Dermis blood vessel endothelial cell (primary cell): ENCODE results near the gene C2CD2L. TPM values are rescaled to one million over a fixed set of nuclear protein-coding genes. Genes with fewer than 3 reads are reported as not detected.
"Not testable (repeated sequence)": the region's sequence is repeated elsewhere in the genome, so short reads cannot be mapped to it uniquely, and the experiment has no call there.

Experiments used
- DNase-seq: peaks from one replicate; pipeline ENCODE4 v3.0.0; 2010
- total RNA-seq: library from RNA; depleted of rRNA; stranded (reverse); fragments of >200 nt; gene quantifications from 2 replicates; pipeline ENCODE4 v1.2.3, GENCODE V29; 2014

The C2CD2L gene
- total RNA-seq, 1 donor from 2014 or later = 5.6 TPM

- DNase-seq = no peak
Observed at GRCh38 chr11:119116235-119116594, 9.1 kb downstream of the C2CD2L start.

GRCh38 chr11:119116601-119117000 lies 9.5 kb downstream of the C2CD2L start:
- DNase-seq = no peak

- DNase-seq = no peak
Observed at GRCh38 chr11:119117004-119117706, 10.0 kb downstream of the C2CD2L start.

GRCh38 chr11:119118227-119118626 lies 11.1 kb downstream of the C2CD2L start:
- DNase-seq = no peak

GRCh38 chr11:119118946-119119345 lies 11.8 kb downstream of the C2CD2L start:
- no peak for DNase-seq

GRCh38 chr11:119120639-119121007 lies 13.5 kb downstream of the C2CD2L start:
- DNase-seq = peak; percentile 24

GRCh38 chr11:119121008-119121810 lies 14.1 kb downstream of the C2CD2L start, which contains the start of gene HINFP:
Gene HINFP (plus strand): TSS chr11:119121580. CDS start chr11:119126945, 5,365 bp downstream.
- peak; percentile 100 for DNase-seq

GRCh38 chr11:119121811-119122124 lies 14.6 kb downstream of the C2CD2L start:
- no peak for DNase-seq

GRCh38 chr11:119125821-119126220 lies 18.7 kb downstream of the C2CD2L start:
- no peak for DNase-seq

GRCh38 chr11:119126675-119127268 lies 19.6 kb downstream of the C2CD2L start:
- DNase-seq = peak; percentile 45

GRCh38 chr11:119130662-119131061 lies 23.5 kb downstream of the C2CD2L start:
- DNase-seq = peak; percentile 37

GRCh38 chr11:119134389-119134978 lies 27.3 kb downstream of the C2CD2L start:
- DNase-seq = peak; percentile 45

GRCh38 chr11:119139276-119139675 lies 32.1 kb downstream of the C2CD2L start:
- DNase-seq = not testable (repeated sequence)

GRCh38 chr11:119144825-119145486 lies 37.8 kb downstream of the C2CD2L start:
- peak; percentile 82 for DNase-seq

GRCh38 chr11:119145551-119145950 lies 38.4 kb downstream of the C2CD2L start:
- no peak for DNase-seq

- DNase-seq = no peak
Observed at GRCh38 chr11:119147604-119148333, 40.6 kb downstream of the C2CD2L start.

GRCh38 chr11:119148720-119149017 lies 41.5 kb downstream of the C2CD2L start:
- no peak for DNase-seq

GRCh38 chr11:119149018-119149785 lies 42.1 kb downstream of the C2CD2L start, which contains the start of gene ABCG4:
Gene ABCG4 (plus strand): TSS chr11:119149052. CDS start chr11:119149966, 914 bp downstream.
- peak; percentile 35 for DNase-seq

- DNase-seq = no peak
Observed at GRCh38 chr11:119149786-119150275, 42.7 kb downstream of the C2CD2L start.

GRCh38 chr11:119152043-119152442 lies 44.9 kb downstream of the C2CD2L start:
- DNase-seq = no peak

GRCh38 chr11:119152604-119153003 lies 45.5 kb downstream of the C2CD2L start:
- no peak for DNase-seq
